NOMO-1 treated with DMSO at 0.1 percent for 48 hours (cell line): ENCODE results near the gene VWA8.
A peak's percentile ranks its signal among the peaks of the same experiment; 100 is the strongest.
"Not testable (repeated sequence)": the region's sequence is repeated elsewhere in the genome, so short reads cannot be mapped to it uniquely, and the experiment has no call there.

ENCODE experiments used
- DNase-seq: peaks from one replicate; lab custom pipeline; 2025; ENCODE audit not compliant: unreplicated experiment; lab: John Stamatoyannopoulos, UW

VWA8 gene

DNA sequence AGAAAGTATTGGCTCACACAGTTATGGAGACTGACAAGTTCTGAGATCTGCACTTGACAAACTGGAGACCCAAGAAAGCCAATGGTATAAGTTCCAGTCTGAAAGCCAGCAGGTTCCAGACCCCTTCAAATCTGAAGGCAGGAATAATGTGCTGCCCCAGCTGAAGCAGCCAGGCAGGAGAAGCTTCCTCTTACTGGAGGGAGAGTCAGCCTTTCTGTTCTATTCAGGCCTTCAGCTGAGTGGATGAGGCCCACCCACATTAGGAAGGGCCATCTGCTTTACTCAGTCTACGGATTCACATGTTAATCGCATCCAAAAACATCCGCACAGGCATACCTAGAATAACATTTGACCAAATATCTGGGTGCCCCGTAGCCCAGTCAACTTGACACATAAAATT is 8.2 kb upstream of the VWA8 start:
- DNase-seq, result no peak

DNA sequence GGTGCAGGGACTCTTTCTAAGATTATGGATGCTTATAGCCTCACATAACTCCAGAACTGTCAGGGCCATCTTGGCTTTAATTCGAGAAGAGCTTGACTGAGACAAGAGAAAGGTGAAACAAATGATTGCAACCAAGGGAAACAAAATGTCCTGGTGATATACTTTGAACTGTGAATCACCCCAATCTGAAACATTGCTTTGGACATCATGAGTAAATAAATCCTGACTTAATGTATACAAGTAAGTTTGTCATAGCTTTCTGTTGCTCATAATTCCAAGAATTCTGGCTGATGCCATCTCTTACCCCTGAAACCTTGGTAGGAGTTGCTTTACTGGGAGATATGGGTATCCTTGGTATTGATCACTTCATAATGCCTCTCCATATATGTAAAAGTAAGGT is 5.8 kb upstream of the VWA8 start:
- DNase-seq, result no peak

DNA sequence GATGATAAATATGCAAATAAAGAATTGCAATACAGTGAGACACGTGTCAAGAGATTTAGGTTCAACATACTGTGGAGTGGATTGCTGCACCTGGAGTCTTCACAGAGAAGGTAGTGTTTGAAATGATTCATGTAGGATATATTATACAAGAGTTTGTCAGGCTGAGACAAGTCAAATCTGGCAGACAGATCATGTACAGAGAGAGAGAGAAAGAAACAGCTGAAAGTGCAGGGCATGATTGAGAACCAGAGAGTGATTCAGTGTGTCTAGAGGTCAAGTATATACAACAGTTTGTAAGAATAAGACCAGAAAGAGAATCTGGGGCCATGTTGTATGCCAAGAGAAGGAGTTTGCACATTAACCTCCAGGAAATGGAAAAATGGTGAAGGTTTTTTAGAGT is 2.1 kb upstream of the VWA8 start:
- no peak for DNase-seq

DNA sequence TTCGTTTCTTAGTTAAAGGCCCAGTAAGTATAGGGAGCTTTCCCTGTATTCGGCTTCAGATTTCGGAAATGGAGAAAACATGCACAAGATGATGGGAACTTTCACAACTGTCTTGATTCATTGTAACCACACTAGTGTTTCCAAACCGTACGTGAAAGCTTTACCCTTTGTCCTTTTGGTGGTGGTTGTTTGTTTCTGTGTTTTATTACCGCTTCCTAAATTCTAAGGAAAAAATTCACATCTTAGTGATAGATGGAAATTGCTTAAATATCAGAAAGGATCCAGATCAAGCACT is 504 bp upstream of the VWA8 start:
- DNase-seq, result peak; percentile 27

DNA sequence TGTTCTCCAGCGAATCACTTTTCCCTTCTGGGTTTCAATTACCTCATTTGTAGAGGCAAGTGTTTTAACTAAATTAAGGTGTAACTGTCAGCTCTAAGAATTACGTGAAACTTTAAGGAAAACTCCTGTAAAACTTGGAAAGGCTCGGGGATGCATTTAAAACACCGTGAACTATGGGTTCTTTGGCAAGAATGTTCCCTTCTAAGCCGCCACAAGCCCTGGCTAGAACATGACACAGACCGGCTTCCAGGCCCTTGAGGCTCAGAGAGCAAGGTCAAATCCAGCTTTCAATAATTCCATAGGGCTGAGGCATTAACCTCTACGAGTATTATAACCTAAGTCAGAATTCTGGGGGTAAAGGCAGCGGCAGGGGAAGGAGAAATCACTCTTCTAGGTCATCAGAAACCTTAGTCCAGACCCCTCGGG is 685 bp downstream of the VWA8 start:
- DNase-seq, result no peak

DNA sequence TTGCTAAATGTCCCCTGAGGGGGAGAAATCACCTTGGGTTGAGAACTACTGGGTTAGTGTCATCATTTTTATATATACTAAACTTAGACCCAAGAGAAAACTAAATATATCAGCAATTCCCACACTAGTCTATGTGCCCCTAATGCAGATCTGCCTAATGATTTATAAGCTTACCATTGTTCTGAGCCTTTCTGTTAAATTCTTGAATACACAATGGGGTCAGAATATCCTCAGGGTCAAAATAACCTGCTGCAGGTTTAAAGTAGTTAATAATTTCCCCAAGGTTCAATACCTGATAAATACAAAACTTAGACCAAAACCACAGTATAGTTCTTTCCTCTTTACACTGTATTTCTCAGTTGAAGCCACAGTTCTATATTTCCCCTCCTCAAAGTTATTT is 4.6 kb downstream of the VWA8 start:
- no peak for DNase-seq

DNA sequence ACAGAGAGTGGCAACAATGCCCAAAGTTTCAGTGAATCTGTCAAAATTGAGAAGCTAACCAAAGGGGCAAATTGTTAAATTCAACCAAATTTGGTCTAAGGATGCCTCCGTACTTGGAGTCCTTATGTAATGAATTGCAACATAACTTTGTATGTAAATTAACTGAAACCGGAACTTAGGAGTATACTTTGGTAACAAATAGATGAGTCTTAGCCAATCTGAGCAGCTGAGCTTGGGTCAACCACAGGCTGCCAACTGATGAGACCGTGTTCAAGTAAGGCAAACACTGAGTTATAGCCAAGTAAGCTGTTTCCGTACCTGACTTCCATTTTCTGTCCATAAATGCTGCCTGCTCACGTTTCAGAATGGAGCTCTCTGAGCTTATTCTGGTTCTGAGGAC is 5.3 kb downstream of the VWA8 start:
- peak; percentile 99 for DNase-seq

DNA sequence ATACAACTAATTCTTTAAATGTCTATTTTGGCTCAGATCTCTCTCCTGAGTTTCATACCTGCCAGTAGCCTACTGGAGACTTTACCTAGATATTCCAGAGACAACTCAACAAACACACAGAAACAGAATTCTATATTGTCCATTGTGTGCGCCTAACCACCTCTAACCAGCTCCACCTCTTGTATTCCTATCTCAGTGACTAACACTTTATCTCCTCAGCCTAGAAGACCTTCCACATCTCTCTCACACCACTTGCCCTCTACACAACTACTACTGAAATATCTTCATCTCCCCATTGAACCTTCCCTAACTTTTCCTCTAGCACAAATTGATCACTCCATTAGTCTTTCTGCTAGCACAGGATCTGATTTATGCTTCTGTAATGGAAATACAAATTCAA is 6.7 kb downstream of the VWA8 start:
- DNase-seq, result no peak

DNA sequence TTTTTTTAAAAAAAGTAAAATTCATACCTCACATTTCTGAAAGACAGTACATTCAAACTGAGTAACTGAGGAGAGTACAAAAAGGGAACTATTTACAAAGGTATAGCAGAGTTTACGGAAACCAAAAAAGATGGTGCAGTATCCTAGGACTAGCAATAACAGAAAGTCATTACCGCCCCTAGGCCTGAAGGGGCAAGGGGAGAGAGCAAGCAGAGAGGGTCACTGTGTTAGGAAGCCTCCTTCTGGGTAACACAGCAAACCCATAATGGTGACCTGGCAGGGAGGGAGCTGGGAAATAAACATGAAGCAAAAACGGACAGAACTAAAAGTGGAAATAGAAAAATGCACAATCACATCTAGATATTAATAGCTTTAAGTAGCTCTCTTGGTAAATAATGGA is 8.2 kb downstream of the VWA8 start:
- no peak for DNase-seq

DNA sequence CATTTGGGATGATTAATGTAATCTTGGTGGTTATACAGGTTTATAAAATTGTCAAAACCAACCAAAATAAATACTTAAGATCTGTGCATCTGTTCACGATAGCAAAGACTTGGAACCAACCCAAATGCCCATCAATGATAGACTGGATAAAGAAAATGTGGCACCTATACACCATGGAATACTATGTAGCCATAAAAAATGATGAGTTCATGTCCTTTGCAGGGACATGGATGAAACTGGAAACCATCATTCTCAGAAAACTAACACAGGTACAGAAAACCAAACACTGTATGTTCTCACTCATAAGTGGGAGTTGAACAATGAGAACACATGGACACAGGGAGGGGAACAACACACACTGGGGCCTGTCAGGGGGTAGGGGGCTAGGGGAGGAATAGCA is 11.8 kb downstream of the VWA8 start:
- DNase-seq, result not testable (repeated sequence)

DNA sequence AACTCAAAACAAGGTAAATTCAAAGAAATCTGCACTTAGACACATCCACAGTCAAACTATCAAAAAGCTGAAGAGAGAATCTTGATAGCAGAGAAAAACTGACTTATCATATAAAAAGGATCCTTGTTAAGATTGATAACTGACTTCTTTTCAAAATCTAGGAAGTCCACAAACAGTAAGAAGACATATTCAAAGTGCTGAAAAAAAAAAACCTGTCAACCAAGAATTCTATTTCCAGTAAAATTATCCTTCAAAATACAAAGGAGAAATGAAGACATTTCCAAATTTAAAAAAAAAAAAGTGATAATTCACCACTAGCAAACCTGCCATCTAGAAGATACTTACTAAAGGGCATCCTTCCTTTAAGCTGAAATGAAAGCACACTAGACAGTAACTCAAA is 15.0 kb downstream of the VWA8 start:
- no peak for DNase-seq

DNA sequence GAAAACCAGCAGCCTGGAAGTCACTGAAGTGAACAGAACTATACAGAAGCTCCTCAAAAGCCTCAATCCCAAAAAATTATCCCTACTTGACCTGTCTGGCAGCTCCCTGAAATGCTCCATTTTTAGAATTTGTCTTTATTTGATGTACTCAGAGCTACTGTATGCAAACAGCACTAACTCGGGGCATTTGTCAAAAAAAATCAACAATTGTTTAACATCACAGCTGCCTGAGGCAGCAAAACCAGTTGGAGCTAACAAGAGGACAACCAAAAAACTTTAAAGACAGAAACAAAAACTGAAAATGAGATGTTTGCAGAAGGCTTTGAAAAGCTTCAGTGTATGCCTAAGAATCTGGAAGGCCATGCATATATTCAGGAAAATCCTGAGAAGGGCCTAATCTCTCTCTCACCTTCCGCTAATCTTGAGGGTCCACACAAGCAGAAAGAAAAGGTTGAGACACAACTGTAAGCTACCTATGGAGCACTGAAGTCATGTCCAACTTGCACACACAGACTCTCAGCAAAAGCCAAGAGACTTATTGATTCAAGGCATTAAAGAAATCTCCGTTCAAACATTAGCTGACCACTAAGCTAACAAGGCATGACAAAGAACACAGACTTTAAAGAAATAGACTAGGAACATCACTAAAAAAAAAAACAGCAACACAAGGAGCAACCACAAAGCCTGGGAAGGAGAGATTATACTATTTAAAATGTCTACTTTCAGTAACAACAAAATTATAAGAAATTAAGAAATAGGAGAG is 16.1 kb downstream of the VWA8 start:
- DNase-seq, result no peak

DNA sequence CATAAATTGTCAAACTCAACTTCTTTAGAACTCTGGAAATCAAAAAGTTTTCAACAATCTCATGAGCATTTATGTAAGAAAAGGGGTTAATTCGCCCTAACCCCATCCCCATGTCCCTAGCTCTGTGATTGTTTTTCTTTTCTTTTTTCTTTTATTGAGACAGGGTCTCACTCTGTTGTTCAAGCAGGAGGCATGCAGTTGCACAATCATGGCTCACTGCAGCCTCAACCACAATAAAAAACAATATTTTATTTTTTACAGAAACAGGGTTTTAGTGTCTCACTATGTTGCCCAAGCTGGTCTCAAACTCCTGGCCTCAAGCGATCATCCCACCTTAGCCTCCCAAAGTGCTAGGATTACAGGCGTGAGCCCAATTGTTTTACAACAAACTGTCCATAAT is 16.7 kb downstream of the VWA8 start:
- DNase-seq, result no peak

DNA sequence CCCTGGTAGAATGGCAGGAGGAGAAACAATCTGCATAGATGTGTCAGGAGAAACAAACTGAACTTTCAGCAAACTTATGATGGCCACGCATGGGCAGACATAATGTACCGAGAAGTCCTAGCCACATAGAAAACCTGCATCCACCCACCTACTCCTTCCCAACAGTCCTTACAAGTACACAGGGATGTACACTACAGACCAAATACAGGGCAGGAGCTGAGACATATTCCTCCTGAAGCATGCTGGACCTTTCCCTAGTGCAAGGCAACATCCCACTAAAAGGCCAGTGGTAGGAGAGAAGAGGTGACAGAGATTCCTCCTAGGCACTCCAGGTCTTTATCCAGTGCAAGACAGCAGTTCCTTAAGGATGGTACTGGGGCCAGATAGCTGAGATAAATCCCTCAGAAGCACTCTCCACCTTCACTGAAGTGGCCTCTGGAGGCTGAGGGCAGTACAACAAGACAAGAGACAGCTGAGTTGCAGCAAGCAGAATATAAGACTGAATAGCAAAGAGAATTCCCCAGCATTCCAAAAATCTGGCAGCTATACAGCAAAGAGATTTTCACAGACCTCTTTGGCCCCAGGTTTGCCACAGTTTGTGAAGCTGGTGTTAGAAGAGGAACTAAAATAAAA is 18.3 kb downstream of the VWA8 start:
- DNase-seq, result no peak

DNA sequence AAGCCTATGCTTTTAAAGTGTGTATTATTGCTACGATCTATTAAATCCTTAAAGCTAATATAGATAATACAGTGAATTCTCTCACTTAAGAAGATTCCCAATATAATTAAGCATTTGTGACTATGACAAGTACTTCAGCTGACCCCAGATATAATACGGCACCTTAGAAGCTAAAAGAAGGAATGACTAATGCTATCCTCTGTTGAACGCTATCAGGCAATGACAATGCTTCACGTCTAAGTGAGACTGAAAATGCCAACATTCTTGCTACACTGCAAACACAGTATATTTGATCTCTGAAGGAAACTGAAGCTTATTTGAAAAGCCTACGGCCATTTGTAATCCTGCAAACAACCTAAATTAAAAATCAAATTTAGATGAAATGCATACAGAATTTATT is 19.7 kb downstream of the VWA8 start:
- DNase-seq, result no peak

DNA sequence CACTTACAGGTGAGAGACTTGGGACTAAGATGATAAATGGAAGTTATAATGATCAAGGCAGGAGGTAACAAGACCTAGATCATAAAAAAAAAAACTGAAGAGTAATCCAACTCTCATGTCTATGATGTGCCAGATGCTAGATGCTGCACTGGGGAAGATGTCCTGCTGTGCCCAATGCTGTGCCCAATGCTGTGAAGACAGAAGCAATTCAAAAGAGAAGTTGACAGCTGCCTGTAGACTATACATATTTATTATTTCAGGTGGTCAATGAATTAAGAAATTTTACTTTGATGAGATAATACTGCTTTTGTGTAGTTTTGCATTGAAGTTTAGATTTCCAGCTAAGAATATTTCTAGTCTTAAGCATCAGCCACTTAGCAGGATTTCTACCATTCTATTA is 21.5 kb downstream of the VWA8 start:
- no peak for DNase-seq

DNA sequence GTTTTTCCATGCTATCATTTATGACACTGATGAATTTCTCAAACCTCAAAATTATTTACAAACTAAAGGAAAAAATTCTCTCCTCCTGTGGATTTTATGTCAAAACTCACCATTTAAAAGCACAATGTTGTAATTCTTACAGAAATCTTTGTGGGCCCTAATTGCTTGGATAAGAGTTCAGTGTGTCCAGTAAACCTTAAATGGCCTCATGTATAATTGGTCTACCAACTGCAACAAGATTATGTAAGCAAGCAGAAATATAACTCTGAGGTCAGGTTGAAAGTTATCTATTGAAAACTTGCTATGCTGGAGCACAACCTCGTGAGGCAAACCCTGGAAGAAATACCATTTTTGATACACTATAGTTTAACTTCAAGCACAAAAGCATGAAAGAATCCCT is 22.0 kb downstream of the VWA8 start:
- DNase-seq, result peak; percentile 67

DNA sequence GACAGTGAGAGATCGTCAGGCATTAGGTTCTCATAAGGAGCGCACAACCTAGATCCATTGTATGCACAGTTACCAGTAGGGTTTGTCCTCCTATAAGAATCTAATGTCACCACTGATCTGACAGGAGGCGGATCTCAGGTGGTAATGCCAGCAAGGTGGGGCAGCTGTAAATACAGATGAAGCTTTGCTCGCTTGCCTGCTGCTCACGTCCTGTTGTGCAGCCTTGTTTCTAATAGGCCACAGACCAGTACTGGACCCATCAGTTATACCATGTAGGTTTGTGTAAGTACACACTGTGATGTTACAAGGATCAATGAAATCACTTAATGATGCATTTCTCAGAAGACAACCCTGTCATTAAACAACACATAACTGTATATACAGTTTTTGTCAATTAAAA is 23.5 kb downstream of the VWA8 start:
- DNase-seq, result no peak

DNA sequence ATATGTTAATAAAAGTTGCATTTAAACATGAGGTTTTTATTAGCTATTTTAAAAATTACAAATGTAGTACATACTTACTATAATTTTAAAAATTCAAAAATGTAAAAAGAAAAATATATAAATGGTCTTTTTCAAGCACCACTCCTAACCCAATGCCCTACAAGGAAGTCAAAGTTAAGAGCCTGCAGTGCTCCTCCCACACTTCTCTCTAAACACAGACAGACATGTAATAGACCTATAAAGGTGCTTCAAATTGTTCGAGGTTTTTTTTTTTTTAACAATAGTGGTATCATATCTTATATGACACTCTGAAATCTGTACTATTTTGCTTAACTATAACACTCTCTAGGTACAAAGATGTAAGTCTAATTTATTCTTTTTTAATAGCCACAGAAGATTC is 25.4 kb downstream of the VWA8 start:
- no peak for DNase-seq

DNA sequence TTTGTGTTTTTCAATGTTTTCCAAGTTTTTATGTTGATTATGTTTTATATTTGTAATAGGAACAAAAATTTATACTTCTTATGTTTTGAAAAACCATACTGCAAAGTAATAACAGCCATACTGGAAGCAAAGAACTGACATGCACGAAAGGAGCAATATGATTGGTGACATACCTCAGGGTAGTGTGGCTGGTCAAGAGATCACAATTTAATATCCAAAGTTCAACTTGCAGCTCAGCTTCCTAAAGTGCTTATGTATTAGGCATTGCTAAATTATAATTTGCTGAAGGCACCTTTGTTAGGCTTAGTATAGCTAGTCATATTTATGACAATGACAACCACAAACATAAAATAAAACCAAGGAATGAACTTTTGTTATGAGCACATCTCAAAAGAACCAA is 25.9 kb downstream of the VWA8 start:
- no peak for DNase-seq

DNA sequence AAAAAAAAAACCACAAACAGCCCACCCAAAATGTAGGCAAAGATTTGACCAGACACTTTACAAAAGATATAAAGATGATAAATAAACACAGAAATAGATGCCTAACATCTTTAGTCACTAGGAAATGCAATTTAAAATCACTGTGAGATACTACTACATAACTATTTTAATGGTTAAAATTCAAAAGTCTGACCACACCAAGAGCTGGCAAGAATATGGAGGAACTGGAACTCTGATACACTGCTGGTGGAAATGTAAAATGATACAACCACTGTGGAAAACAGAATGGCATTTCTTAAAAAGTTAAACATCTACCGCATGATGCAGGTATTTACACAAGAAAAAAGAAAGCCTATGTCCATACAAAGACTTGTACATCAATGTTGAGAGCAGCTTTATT is 26.8 kb downstream of the VWA8 start:
- no peak for DNase-seq

DNA sequence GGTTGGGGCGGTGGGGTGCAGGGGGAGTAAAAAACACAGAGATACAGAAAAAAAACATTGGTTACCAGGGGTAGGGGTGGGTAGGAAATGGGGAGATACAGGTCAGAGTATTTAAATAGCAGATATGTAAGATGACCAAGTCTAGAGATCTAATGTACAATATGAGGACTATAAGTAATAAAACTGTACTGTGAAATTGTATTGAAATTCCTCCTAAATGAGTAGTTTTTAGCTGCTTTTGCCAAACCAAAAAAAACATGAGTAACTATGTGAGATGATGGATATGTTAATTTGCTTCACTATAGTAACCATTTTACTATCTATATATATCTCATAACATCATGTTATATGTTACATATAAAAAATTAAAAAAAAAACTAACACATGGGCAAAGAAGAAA is 29.6 kb downstream of the VWA8 start:
- no peak for DNase-seq

DNA sequence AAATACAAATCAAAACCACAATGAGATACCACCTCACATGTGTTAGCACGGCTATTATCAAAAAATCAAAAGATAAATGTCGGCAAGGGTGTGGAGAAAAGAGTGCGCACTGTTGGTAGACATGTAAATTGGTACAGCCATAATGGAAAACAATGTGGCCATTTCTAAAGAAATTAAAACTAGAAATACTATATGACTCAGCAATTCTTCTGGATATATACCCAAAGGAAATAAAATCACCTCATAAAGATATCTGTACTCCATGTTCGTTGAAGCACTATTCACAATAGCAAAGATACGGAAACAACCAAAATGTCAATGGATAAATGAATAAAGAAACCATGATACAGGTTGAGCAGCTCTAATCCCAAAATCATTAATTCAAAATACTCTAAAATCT is 30.8 kb downstream of the VWA8 start:
- no peak for DNase-seq
